A549 (cell line): ENCODE data around the gene SERPINF2. TPM values are rescaled to one million over a fixed set of nuclear protein-coding genes. Genes with fewer than 3 reads are reported as not detected.

ENCODE experiments used
- ATAC-seq, 2 experiments: fragments of 200-7000 bp in 1 of 2; fragments of >200 bp in 1 of 2; cut with Nextera tagmentation in 1 of 2; cut with Tn5 transposase in 1 of 2; 3 replicates each; pipeline versions ENCODE4 v1.8.0 to v1.9.1; 2018 to 2020; ENCODE audit warnings: mild to moderate bottlenecking in 1 of 2, moderate library complexity in 1 of 2
- CTCF ChIA-PET: fragments of 300-600 bp; sonication (Branson Sonifier 250); formaldehyde crosslinking; extraction: SDS; loops from one replicate; lab custom pipeline; 2021; ENCODE audit warnings: antibody characterized with exemption, inconsistent platforms; lab: Yijun Ruan, JAX
- POLR2A ChIA-PET: fragments of 350-600 bp; formaldehyde crosslinking; extraction: SDS; loops from one replicate; lab custom pipeline; 2021; ENCODE audit warnings: antibody characterized with exemption, inconsistent platforms; lab: Yijun Ruan, JAX
- DNase-seq, 2 experiments: peaks; one replicate each; pipeline versions ENCODE4 v3.0.0 to v3.0.0-alpha.2; 2011 to 2016; ENCODE audit warnings: low read depth in 1 of 2, low spot score in 1 of 2
- FAIRE-seq: peaks from 2 replicates; lab custom pipeline; 2011; peaks lifted over from hg19 to GRCh38; lab: Jason Lieb, UNC
- H3K27ac ChIP-seq, 2 experiments: fragments of >200 bp; sonication (Bioruptor Twin); formaldehyde crosslinking; 3 replicates each; pipeline ENCODE4 v1.5.1; 2016 to 2017
- H3K4me1 ChIP-seq: fragments of >200 bp; sonication (Bioruptor Twin); formaldehyde crosslinking; 3 replicates; pipeline ENCODE4 v1.6.1; 2016
- H3K4me2 ChIP-seq: fragments of >200 bp; sonication (Bioruptor Twin); formaldehyde crosslinking; 3 replicates; pipeline ENCODE4 v1.6.1; 2016
- H3K4me3 ChIP-seq: fragments of >200 bp; sonication (Bioruptor Twin); formaldehyde crosslinking; 3 replicates; pipeline ENCODE4 v1.5.1; 2016
- H3K9me3 ChIP-seq: fragments of >200 bp; sonication (Bioruptor Twin); formaldehyde crosslinking; 3 replicates; pipeline ENCODE4 v1.6.1; 2016
- BHLHE40 ChIP-seq: IDR thresholded peaks from 2 replicates; pipeline ENCODE4 v1.6.1; 2012; ENCODE audit warnings: low read depth, low read length, inconsistent platforms
- CBX2 ChIP-seq: fragments of 200-600 bp; sonication (generic); IDR thresholded peaks from 2 replicates; pipeline ENCODE4 v1.6.1; 2016; ENCODE audit warnings: low read depth, mild to moderate bottlenecking, borderline replicate concordance
- EHF ChIP-seq: fragments of 250-450 bp; sonication (Bioruptor Pico); IDR thresholded peaks from 2 replicates; pipeline ENCODE4 v1.5.0; 2020; ENCODE audit warnings: mild to moderate bottlenecking
- EP300 ChIP-seq, 2 experiments: fragments of >200 bp; sonication (Bioruptor Twin); formaldehyde crosslinking; IDR thresholded peaks; 2 replicates in 1 of 2; 3 replicates in 1 of 2; pipeline ENCODE4 v1.6.1; 2016 to 2017
- ESRRA ChIP-seq: fragments of 150-350 bp; IDR thresholded peaks from 2 replicates; pipeline ENCODE4 v1.6.1; 2014; ENCODE audit warnings: mild to moderate bottlenecking, low read length, borderline replicate concordance
- FOXS1 ChIP-seq: fragments of 250-450 bp; sonication (Bioruptor Pico); IDR thresholded peaks from 2 replicates; pipeline ENCODE4 v1.5.0; 2020; ENCODE audit warnings: mild to moderate bottlenecking, moderate library complexity
- HDAC2 ChIP-seq: fragments of 200-600 bp; sonication (generic); IDR thresholded peaks from 2 replicates; pipeline ENCODE4 v1.6.1; 2016
- HOXA7 ChIP-seq: fragments of 250-450 bp; sonication (Bioruptor Pico); IDR thresholded peaks from 2 replicates; pipeline ENCODE4 v1.5.0; 2020; ENCODE audit warnings: mild to moderate bottlenecking, moderate library complexity
- HOXB5 ChIP-seq: fragments of 250-450 bp; sonication (Bioruptor Pico); IDR thresholded peaks from 2 replicates; pipeline ENCODE4 v1.5.0; 2020; ENCODE audit warnings: mild to moderate bottlenecking, moderate library complexity
- JUN ChIP-seq, 2 experiments: fragments of >200 bp; sonication (Bioruptor Twin); formaldehyde crosslinking; IDR thresholded peaks; 2 replicates in 1 of 2; 3 replicates in 1 of 2; pipeline ENCODE4 v1.6.1; 2016 to 2017
- KDM1A ChIP-seq: fragments of 200-600 bp; sonication (generic); IDR thresholded peaks from 2 replicates; pipeline ENCODE4 v1.6.1; 2016; ENCODE audit warnings: low read depth, mild to moderate bottlenecking
- MYC ChIP-seq: IDR thresholded peaks from 2 replicates; pipeline ENCODE4 v1.6.1; 2012; ENCODE audit warnings: mild to moderate bottlenecking, inconsistent platforms, low read length, improper control_type of control experiment, borderline replicate concordance
- NFE2L2 ChIP-seq: fragments of 150-350 bp; conservative IDR thresholded peaks from 2 replicates; pipeline ENCODE4 v1.6.1; 2014; ENCODE audit warnings: low read length
- POLR2A ChIP-seq: IDR thresholded peaks from 2 replicates; pipeline ENCODE4 v1.6.1; 2012; ENCODE audit warnings: mild to moderate bottlenecking, low read length
- RARB ChIP-seq: fragments of 250-450 bp; sonication (Bioruptor Pico); IDR thresholded peaks from 2 replicates; pipeline ENCODE4 v1.8.0; 2021; ENCODE audit warnings: mild to moderate bottlenecking, moderate library complexity
- SMC3 ChIP-seq: fragments of >200 bp; sonication (Bioruptor Twin); formaldehyde crosslinking; IDR thresholded peaks from 3 replicates; pipeline ENCODE4 v1.6.1; 2018; ENCODE audit warnings: inconsistent platforms
- SREBF2 ChIP-seq: fragments of 450-650 bp; IDR thresholded peaks from 2 replicates; pipeline ENCODE4 v1.6.1; 2014; ENCODE audit warnings: mild to moderate bottlenecking, moderate library complexity
- ZC3H11A ChIP-seq: fragments of 450-650 bp; IDR thresholded peaks from 2 replicates; pipeline ENCODE4 v1.6.1; 2014; ENCODE audit warnings: antibody characterized with exemption, mild to moderate bottlenecking
- WGBS: methylation state at CpG from one replicate; pipeline ENCODE4 v1.1.6; 2017; ENCODE audit errors: missing lambda C conversion rate; 5-methylcytosine and 5-hydroxymethylcytosine counted together
- polyA plus RNA-seq, 4 experiments: library from polyadenylated mRNA; depleted of rRNA in 3 of 4; stranded (reverse); fragments of >200 nt; fragmentation: RNase III in 1 of 4; extraction: RNeasy Plus Mini Kit Qiagen cat#74134 plus additional on column Dnase treatment in 1 of 4; gene quantifications; 2 replicates in 3 of 4; 3 replicates in 1 of 4; pipeline ENCODE4 v1.2.3, GENCODE V29; 2011 to 2017
- TF ChIP-seq, protein P1 (sequence below): fragments of 250-450 bp; sonication (Bioruptor Pico); IDR thresholded peaks from 2 replicates; pipeline ENCODE4 v1.5.0; 2021; ENCODE audit warnings: mild to moderate bottlenecking, moderate library complexity, borderline replicate concordance
- TF ChIP-seq, protein P2 (sequence below): fragments of 450-650 bp; IDR thresholded peaks from 2 replicates; pipeline ENCODE4 v1.6.1; 2014; ENCODE audit warnings: antibody characterized with exemption
- TF ChIP-seq, protein P3 (sequence below): fragments of 200-600 bp; sonication (generic); IDR thresholded peaks from 2 replicates; pipeline ENCODE4 v1.6.1; 2016; ENCODE audit warnings: antibody characterized with exemption, mild to moderate bottlenecking, moderate library complexity

Gene SERPINF2
- polyA plus RNA-seq, 2 of the 4 experiments (the other 2 are of a cell fraction), result 2.1 to 2.9 TPM

DNA sequence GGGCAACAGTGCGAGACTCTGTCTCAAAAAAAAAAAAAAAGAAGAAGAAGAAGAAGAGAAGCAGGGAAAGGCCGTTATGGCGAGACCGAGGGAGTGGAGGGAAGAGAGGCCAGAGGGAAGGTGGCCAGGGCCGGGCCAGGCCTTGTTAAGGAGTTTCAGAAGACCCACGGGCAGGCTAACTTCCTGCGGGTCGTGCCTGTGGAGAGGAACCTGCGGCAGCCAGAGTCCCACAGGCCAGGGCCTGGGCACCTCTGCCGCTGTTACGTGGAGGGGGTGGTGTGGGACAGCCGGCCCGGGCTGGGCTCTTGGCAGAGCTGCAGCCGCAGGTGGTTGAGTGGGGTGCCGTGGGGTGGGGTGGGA, 12.7 kb upstream of the SERPINF2 start:
- DNase-seq, result no peak
- ChIA-PET POLR2A (interaction anchor here (0.6 to 1.2 kb wide), 4 partner anchors 8 to 23 kb away, joined by 3 to 7 read pairs (median 3); no protein-coding TSS in a partner anchor), CTCF (interaction anchor here (1.1 to 23.8 kb wide), 5 partner anchors 11 to 156 kb away, joined by 3 to 591 read pairs (median 9); partner anchors contain the start of gene SERPINF1)
- TF ChIP-seq EP300 (IDR thresholded peaks at IDR 0.05), result no peak
- TF ChIP-seq ZC3H11A, result no peak
- no peak for TF ChIP-seq JUN (IDR thresholded peaks at IDR 0.05)
- no peak for TF ChIP-seq EHF (CRISPR knock-in tag)
- no peak for TF ChIP-seq RARB (CRISPR knock-in tag)
- TF ChIP-seq, protein P1, sequence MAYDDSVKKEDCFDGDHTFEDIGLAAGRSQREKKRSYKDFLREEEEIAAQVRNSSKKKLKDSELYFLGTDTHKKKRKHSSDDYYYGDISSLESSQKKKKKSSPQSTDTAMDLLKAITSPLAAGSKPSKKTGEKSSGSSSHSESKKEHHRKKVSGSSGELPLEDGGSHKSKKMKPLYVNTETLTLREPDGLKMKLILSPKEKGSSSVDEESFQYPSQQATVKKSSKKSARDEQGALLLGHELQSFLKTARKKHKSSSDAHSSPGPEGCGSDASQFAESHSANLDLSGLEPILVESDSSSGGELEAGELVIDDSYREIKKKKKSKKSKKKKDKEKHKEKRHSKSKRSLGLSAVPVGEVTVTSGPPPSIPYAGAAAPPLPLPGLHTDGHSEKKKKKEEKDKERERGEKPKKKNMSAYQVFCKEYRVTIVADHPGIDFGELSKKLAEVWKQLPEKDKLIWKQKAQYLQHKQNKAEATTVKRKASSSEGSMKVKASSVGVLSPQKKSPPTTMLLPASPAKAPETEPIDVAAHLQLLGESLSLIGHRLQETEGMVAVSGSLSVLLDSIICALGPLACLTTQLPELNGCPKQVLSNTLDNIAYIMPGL (CRISPR knock-in tag), result no peak
- TF ChIP-seq, protein P2, sequence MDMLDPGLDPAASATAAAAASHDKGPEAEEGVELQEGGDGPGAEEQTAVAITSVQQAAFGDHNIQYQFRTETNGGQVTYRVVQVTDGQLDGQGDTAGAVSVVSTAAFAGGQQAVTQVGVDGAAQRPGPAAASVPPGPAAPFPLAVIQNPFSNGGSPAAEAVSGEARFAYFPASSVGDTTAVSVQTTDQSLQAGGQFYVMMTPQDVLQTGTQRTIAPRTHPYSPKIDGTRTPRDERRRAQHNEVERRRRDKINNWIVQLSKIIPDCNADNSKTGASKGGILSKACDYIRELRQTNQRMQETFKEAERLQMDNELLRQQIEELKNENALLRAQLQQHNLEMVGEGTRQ, result no peak
- no peak for TF ChIP-seq HOXA7 (CRISPR knock-in tag)
- TF ChIP-seq, protein P3, sequence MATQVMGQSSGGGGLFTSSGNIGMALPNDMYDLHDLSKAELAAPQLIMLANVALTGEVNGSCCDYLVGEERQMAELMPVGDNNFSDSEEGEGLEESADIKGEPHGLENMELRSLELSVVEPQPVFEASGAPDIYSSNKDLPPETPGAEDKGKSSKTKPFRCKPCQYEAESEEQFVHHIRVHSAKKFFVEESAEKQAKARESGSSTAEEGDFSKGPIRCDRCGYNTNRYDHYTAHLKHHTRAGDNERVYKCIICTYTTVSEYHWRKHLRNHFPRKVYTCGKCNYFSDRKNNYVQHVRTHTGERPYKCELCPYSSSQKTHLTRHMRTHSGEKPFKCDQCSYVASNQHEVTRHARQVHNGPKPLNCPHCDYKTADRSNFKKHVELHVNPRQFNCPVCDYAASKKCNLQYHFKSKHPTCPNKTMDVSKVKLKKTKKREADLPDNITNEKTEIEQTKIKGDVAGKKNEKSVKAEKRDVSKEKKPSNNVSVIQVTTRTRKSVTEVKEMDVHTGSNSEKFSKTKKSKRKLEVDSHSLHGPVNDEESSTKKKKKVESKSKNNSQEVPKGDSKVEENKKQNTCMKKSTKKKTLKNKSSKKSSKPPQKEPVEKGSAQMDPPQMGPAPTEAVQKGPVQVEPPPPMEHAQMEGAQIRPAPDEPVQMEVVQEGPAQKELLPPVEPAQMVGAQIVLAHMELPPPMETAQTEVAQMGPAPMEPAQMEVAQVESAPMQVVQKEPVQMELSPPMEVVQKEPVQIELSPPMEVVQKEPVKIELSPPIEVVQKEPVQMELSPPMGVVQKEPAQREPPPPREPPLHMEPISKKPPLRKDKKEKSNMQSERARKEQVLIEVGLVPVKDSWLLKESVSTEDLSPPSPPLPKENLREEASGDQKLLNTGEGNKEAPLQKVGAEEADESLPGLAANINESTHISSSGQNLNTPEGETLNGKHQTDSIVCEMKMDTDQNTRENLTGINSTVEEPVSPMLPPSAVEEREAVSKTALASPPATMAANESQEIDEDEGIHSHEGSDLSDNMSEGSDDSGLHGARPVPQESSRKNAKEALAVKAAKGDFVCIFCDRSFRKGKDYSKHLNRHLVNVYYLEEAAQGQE, result no peak
- no peak for TF ChIP-seq KDM1A
- TF ChIP-seq ESRRA, result no peak
- no peak for TF ChIP-seq BHLHE40
- no peak for TF ChIP-seq SREBF2
- TF ChIP-seq FOXS1 (CRISPR knock-in tag), result no peak
- TF ChIP-seq HOXB5 (CRISPR knock-in tag), result no peak
- TF ChIP-seq NFE2L2, result no peak
- ATAC-seq, result no peak
- Histone ChIP-seq H3K4me2 (no peak overlapping the region), H3K27ac (no peak overlapping the region), H3K9me3 (no peaks in the 10 kb centered on the region), H3K4me1 (peaks cover 13% of the 10 kb centered on the region), H3K4me3 (no peak overlapping the region)
- 93% methylated on average over 15 of the region's 15 CpGs for WGBS
- FAIRE-seq, result no peak

DNA sequence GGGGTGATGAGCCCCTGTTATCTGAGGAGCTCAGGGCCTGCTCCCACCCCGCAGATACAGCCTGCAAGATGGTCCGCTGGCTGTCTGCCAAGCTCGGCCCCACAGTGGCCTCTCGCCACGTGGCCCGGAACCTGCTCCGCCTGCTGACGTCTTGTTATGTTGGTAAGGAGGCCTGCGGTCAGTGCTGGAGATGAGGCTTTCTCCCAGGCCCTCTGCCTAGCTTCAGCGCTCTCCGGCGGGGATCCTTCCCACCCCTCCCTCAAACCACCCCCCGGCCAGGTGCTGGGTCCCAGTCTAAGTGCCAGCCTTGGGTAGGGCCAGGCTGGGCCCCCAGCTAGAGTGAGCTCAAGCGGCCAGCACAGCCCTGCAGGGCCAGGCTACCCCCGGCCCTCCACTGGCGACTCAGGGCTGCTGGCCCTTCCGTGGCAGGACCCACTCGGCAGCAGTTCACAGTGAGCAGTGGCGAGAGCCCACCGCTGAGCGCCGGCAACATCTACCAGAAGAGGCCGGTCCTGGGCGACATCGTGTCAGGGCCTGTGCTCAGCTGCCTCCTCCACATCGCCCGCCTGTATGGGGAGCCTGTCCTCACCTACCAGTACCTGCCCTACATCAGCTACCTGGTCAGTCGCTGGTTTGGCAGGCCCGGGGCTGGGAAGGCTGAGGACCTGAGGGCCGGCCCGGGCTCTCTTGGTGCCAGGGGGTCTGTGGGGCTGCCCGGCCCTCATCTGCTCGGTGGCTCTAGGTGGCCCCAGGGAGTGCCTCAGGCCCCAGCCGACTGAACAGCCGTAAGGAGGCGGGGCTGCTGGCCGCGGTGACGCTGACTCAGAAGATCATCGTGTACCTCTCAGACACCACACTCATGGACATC, 12.1 kb upstream of the SERPINF2 start:
- no peak for DNase-seq
- Histone ChIP-seq H3K4me3 (no peak overlapping the region), H3K27ac (peak overlapping the region; percentile 18 to 21; a peak in 1 of 6 replicates), H3K4me1 (peaks cover 9% of the 10 kb centered on the region), H3K4me2 (no peak overlapping the region), H3K9me3 (no peaks in the 10 kb centered on the region)
- TF ChIP-seq POLR2A (no peak), ZC3H11A (no peak), CBX2 (no peak), SMC3 (no peak), MYC (no peak), SREBF2 (no peak), HDAC2 (no peak), RARB (CRISPR knock-in tag) (no peak)
- peak; percentile 30 to 40; a peak in 4 of 6 replicates for ATAC-seq
- ChIA-PET POLR2A (interaction anchor here (0.8 to 1.2 kb wide), 3 partner anchors 9 to 22 kb away, joined by 3 to 7 read pairs (median 3); no protein-coding TSS in a partner anchor), CTCF (interaction anchor here (1.1 to 23.8 kb wide), 10 partner anchors 12 to 293 kb away, joined by 3 to 591 read pairs (median 4); partner anchors contain the start of gene SERPINF1)
- no peak for FAIRE-seq
- WGBS, result 77% methylated on average over 27 of the region's 40 CpGs
